GM12875 (cell line): Measurements from ENCODE around the gene ARHGAP23.
"Not testable (repeated sequence)": the region's sequence is repeated elsewhere in the genome, so short reads cannot be mapped to it uniquely, and the experiment has no call there.

ENCODE experiments used
- H3K4me3 ChIP-seq: one replicate; pipeline ENCODE4 v1.5.1; 2011; ENCODE audit warnings: low read depth, low read length, control low read depth
- TF ChIP-seq, protein P1 (sequence below): IDR thresholded peaks from 2 replicates; pipeline ENCODE4 v1.5.1; 2011; ENCODE audit warnings: low read depth, mild to moderate bottlenecking, control low read depth, inconsistent platforms, low read length, moderate library complexity, borderline replicate concordance; ENCODE audit not compliant: insufficient read depth

The ARHGAP23 gene

GRCh38 chr17:38467491-38467890 is 39.2 kb downstream of the ARHGAP23 start:
- TF ChIP-seq, protein P1, sequence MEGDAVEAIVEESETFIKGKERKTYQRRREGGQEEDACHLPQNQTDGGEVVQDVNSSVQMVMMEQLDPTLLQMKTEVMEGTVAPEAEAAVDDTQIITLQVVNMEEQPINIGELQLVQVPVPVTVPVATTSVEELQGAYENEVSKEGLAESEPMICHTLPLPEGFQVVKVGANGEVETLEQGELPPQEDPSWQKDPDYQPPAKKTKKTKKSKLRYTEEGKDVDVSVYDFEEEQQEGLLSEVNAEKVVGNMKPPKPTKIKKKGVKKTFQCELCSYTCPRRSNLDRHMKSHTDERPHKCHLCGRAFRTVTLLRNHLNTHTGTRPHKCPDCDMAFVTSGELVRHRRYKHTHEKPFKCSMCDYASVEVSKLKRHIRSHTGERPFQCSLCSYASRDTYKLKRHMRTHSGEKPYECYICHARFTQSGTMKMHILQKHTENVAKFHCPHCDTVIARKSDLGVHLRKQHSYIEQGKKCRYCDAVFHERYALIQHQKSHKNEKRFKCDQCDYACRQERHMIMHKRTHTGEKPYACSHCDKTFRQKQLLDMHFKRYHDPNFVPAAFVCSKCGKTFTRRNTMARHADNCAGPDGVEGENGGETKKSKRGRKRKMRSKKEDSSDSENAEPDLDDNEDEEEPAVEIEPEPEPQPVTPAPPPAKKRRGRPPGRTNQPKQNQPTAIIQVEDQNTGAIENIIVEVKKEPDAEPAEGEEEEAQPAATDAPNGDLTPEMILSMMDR: no peak

DNA sequence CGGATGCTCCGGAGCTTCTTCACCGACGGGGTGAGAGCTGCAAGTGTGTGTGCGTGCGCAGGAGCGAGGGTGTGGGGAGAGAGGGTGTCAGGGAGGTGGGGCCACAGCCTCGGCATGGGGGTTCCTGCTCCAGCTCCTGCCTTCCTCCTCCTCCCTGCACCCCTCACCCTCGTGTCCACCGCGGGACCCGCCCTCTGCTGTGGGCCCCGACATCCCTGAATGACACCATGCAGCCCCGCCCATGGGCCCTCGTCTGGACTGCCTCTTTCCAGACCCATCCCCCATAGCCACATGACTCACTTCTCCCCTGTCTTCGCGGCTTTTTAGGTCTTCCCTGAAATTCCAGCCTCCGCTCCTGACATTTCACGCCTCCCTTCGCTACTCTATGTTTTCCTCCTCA is 41.6 kb downstream of the ARHGAP23 start:
- TF ChIP-seq, protein P1: no peak
- H3K4me3 ChIP-seq: no peak overlapping the region

More at GRCh38 chr17:38467491-38467890, 39.2 kb downstream of the ARHGAP23 start:
- H3K4me3 ChIP-seq: no peak overlapping the region

- not testable (repeated sequence) for H3K4me3 ChIP-seq
Observed at GRCh38 chr17:38471253-38471652, 43.0 kb downstream of the ARHGAP23 start.

DNA sequence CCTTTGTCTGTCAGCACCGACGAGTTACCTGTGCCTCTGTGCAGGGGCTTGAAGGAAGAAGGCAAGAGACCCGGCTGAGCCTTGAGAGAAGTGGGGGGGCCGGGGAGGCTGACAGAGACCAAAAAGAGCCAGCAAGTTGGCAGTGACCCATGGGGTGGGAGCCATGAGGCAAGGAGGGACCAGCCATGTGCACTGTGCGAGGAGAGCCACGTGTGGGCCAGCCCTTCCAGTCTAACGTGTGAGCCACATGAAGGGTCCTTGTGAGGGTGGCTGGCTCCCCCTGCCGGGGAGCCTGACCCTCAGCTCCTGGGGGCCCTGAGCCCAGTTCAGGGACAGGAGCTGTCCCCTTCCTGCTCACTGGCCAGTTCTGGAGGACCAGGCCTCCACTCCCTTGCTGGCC is 46.4 kb downstream of the ARHGAP23 start:
- TF ChIP-seq, protein P1: peak; percentile 45; the same call in 1 of the 2 replicates

GRCh38 chr17:38476549-38476948 is 48.3 kb downstream of the ARHGAP23 start:
- no peak overlapping the region for H3K4me3 ChIP-seq
- TF ChIP-seq, protein P1: no peak

More for the DNA sequence above, 46.4 kb downstream of the ARHGAP23 start:
- H3K4me3 ChIP-seq: not testable (repeated sequence)

DNA sequence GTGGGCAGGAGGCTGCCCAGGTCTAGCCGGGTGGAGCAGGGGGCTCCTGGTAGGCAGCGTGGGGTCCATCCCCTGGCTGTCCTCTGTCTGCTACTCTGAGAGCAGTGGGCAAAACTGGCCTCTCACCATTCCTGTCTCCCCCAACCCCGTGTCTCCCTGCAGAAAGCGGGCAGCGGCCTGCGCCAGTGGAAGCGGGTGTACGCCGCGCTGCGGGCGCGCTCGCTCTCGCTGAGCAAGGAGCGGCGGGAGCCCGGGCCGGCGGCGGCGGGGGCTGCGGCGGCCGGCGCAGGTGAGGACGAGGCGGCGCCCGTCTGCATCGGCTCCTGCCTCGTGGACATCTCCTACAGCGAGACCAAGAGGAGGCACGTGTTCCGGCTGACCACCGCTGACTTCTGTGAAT is 49.2 kb downstream of the ARHGAP23 start:
- H3K4me3 ChIP-seq: not testable (repeated sequence)

DNA sequence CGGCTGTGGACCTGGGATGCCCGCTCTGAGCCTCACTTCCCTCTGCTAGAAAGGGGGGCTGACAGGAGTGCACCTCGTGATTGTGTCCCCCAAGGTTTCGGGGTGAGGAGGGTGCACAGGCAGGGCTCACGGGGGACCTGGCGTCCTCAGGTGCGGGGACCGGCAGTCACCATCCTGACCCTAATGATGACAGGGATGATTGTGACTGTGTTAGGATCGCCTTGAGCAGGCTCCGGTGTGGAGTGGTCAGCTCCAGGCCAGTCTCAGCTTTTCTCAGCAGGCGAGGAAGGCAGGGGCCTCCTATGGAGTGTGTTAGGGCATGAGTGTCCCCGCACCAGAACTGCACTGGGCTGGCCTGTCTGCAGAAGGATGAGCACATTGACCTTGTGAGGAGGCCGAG is 49.7 kb downstream of the ARHGAP23 start:
- H3K4me3 ChIP-seq: not testable (repeated sequence)

DNA sequence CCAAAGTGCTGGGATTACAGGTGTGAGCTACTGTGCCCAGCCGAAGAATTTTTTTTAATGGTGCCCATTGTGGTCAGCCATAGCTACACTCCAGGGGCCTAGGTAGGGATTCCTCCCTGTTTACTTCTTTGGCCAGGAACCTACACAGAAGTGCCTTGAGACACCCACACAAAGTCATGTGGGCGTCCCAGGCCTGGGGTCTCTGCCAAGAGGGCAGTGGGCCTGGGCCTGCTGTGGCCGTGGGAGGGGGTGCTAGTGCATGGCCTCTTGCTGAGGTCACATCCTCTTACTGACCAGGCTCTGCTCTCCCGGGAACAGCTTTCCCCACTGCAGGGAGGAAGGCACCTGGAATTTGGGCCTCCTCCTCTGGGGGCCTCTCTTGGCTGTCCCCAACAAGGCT is 50.4 kb downstream of the ARHGAP23 start:
- H3K4me3 ChIP-seq: not testable (repeated sequence)

GRCh38 chr17:38482039-38482699 is 53.9 kb downstream of the ARHGAP23 start:
- not testable (repeated sequence) for H3K4me3 ChIP-seq

- H3K4me3 ChIP-seq: not testable (repeated sequence)
Observed at GRCh38 chr17:38482700-38483043, 54.4 kb downstream of the ARHGAP23 start.
